Heart right ventricle (tissue), 16 donors: ENCODE data around the gene OSBPL5. TPM values are rescaled to one million over a fixed set of nuclear protein-coding genes. Genes with fewer than 3 reads are reported as not detected.

Experiments used
- ATAC-seq, 8 donors: fragments of 200-7000 bp; cut with Tn5 transposase; one replicate each; pipeline ENCODE4 v1.9.1; 2020; ENCODE audit warnings: mild to moderate bottlenecking in 8 of 8, moderate library complexity in 8 of 8, moderate number of reproducible peaks in 1 of 8
- DNase-seq, 2 donors: peaks; one replicate each; pipeline ENCODE4 v3.0.0-alpha.2; 2020
- H3K27ac ChIP-seq, 10 donors: fragments of 200-600 bp; sonication (generic) in 2 of 10; one replicate each; pipeline versions ENCODE4 v1.5.0 to v1.8.0; 2020 to 2022; ENCODE audit warnings: mild to moderate bottlenecking in 3 of 10
- H3K27me3 ChIP-seq, 7 donors: fragments of 200-600 bp; one replicate each; pipeline ENCODE4 v1.8.0; 2021 to 2022; ENCODE audit warnings: mild to moderate bottlenecking in 2 of 7
- H3K36me3 ChIP-seq, 9 donors: fragments of 200-600 bp; sonication (generic) in 1 of 9; one replicate each; pipeline versions ENCODE4 v1.5.0 to v1.8.0; 2020 to 2022; ENCODE audit warnings: mild to moderate bottlenecking in 2 of 9
- H3K4me1 ChIP-seq, 9 donors: fragments of 200-600 bp; sonication (generic) in 1 of 9; one replicate each; pipeline versions ENCODE4 v1.5.0 to v1.8.0; 2020 to 2022; ENCODE audit warnings: mild to moderate bottlenecking in 4 of 9
- H3K4me3 ChIP-seq, 10 donors: fragments of 200-600 bp; sonication (generic) in 2 of 10; one replicate each; pipeline versions ENCODE4 v1.5.0 to v1.8.0; 2020 to 2022; ENCODE audit warnings: mild to moderate bottlenecking in 7 of 10, moderate library complexity in 2 of 10
- H3K9me3 ChIP-seq, 11 donors: fragments of 200-600 bp in 10 of 11; sonication (generic) in 2 of 11; one replicate each; pipeline versions ENCODE4 v1.5.0 to v1.8.0; 2013 to 2022; ENCODE audit warnings: mild to moderate bottlenecking in 2 of 11, control low read depth in 1 of 11, moderate library complexity in 1 of 11
- CTCF ChIP-seq, 9 donors: fragments of 200-600 bp; sonication (generic) in 2 of 9; IDR thresholded peaks; one replicate each; pipeline versions ENCODE4 v1.5.0 to v1.8.0; 2021 to 2022; ENCODE audit warnings: antibody characterized with exemption in 9 of 9, mild to moderate bottlenecking in 5 of 9, moderate library complexity in 1 of 9
- WGBS, 2 donors: extraction: QIAGEN DNeasy Blood & Tissue Kit; methylation state at CpG; one replicate each; pipeline ENCODE4 v1.1.7; 2013; ENCODE audit warnings: inconsistent platforms in 1 of 2; 5-methylcytosine and 5-hydroxymethylcytosine counted together
- intact Hi-C, 10 donors: fragments of 100-400 bp; cut with DNase I; formaldehyde crosslinking; loops; one replicate each; pipeline versions ENCODE4 v1.11.1 to v1.14.2; 2022
- polyA plus RNA-seq, 2 donors: library from polyadenylated mRNA; stranded (reverse); fragments of 200-250 nt; gene quantifications; one replicate each; pipeline ENCODE4 v1.2.3, GENCODE V29; 2013
- total RNA-seq, 10 donors: library from RNA; stranded (reverse); fragmentation: NEBNext Ultra II Directional in 3 of 10; extraction: Animal tissue kit (Norgen Biotek cat#: 25700) in 3 of 10; gene quantifications; one replicate each; pipeline versions ENCODE4 v1.2.1 to v1.2.4, GENCODE V29; 2021 to 2023
- donor health status: Arrhythmogenic right ventricular cardiomyopathy.
- donor health status: ischemic (EF 13 %, LVEDD 7.1; RV severe dilation, severe dysfunction).
- donor health status: healthy with polysubstance abuse.
- donor health status: DM: no; HTN: yes; CAD: no.
- donor health status: DM: no; HTN: no; CAD: no.
- donor health status: ischemic (EF 25% LVEDD 6.9; RV normal size, moderate dysfunction).
- donor health status: ischemic (EF 25% LVEDD 5.7; RV mildly dilated, moderate dysfunction).
- donor health status: healthy.
- donor health status: DM: yes; HTN: yes; CAD: no.
- donor health status: Ischemic cardiomyopathy.
- donor health status: ischemic (EF 35%, LVEDD 5.7; RV mildly dilated, moderate dysfunction).
- donor health status: nonischemic (EF 11% LVEDD 7.7; RV severe dilation, severe dysfunction).
- donor health status: DM: yes; HTN: yes; CAD: no.
- donor health status: PGD.
- donor health status: ischemic (EF 29% LVEDD 5.4; RV normal size, mild dysfunction).
- donor health status: nonischemic (EF 23%, LVEDD 6.1; RV moderate dilation, normal function).

The OSBPL5 gene
- total and polyA plus RNA-seq, 12 donors: 10.4 to 18.7 (median 15.5) TPM

DNA sequence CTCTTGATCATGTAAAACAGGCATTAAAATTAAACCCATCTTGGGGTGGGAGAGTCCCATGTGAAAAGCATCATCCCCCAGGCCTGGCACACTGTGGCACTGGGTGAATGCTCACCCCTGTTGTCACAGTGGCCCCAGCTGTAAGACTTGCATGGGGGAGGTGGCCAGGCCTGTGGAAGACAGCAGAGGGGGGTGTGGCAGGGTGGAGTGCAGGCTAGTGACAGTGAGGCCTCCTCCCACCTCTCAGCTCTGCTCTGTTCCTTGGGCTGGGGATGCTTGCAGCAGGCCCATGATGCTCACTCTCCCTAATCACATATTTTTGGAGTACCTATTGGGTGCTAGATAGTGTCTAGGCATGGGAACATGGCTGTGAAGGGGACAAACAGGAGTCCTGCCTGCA lies 10.1 kb upstream of the OSBPL5 start:
- intact Hi-C loops: no loop called here
- H3K4me1 ChIP-seq: peaks cover 0 to 3% (median 2%) of the 10 kb centered on the region in 9 donors
- no peak overlapping the region for H3K27ac ChIP-seq
- H3K27me3 ChIP-seq: peaks cover 0 to 4% (median 0%) of the 10 kb centered on the region in 7 donors
- H3K36me3 ChIP-seq: no peaks in the 10 kb centered on the region
- no peak for TF ChIP-seq CTCF (IDR thresholded peaks at IDR 0.05)
- ATAC-seq: no peak
- H3K4me3 ChIP-seq: no peak overlapping the region
- H3K9me3 ChIP-seq: peaks cover 0 to 17% (median 13%) of the 10 kb centered on the region in 11 donors
- no peak for DNase-seq

DNA sequence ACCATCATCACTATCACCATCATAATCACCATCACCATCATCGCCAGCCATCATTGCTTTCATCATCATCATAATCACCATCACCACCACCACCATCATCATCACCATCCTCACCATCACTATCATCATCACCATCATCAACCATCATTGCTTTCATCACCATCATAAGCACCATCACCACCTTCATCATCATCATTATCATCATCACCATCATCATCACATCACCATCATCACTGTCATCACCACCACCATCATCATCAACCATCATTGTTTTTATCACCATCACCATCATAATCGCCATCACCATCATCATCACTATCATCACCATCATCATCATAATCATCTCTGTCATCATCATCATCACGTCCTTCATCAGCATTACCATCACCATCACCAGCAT lies 9.3 kb upstream of the OSBPL5 start:
- Histone ChIP-seq H3K27me3 (peaks cover 0 to 9% (median 0%) of the 10 kb centered on the region in 7 donors), H3K4me1 (peaks cover 0 to 11% (median 10%) of the 10 kb centered on the region in 9 donors), H3K9me3 (peaks cover 0 to 17% (median 13%) of the 10 kb centered on the region in 11 donors), H3K27ac (no peak overlapping the region), H3K36me3 (no peaks in the 10 kb centered on the region), H3K4me3 (no peak overlapping the region)
- WGBS, 2 donors: 94 to 96% methylated on average over 3 of the region's 3 CpGs
- no peak for DNase-seq
- TF ChIP-seq CTCF (IDR thresholded peaks at IDR 0.05): no peak
- no peak for ATAC-seq
- intact Hi-C loops: no loop called here

GRCh38 chr11:3173795-3174194 lies 8.7 kb upstream of the OSBPL5 start:
- no peak for DNase-seq

DNA sequence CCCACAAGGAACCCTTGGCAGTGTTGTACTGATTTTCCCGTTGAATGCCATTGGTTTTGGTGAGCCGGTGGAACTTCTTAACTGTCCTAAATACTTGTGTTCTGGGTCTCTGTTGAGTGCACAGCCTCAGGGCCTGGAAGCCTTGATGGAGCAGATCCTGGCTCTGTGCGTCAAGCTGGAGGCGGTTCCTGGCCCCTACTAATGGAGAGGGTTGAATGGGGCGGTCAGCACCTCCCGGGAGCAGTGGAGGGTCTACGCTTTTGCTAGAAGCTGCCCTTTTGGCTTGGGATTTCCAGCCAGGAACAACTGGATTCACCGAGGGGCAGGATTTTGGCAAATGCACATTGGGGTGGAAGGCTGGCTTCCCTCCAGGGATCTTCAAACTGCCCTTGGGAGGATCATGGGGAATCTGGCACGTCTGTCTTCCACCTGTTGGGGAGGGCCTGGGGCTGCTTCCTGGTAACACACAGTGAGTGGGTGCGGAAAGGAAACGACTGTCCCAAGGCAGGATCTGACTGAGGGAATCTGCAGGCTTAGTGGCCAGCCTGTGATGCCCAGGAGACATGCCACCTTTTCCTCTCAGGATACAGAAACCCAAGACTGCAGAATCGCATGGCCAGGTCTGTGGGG lies 6.9 kb upstream of the OSBPL5 start:
- intact Hi-C loops: no loop called here
- DNase-seq (no peak), ATAC-seq (no peak)
- Histone ChIP-seq H3K36me3 (no peaks in the 10 kb centered on the region), H3K4me3 (no peak overlapping the region), H3K27me3 (peaks cover 0 to 29% (median 0%) of the 10 kb centered on the region in 7 donors), H3K9me3 (peaks cover 0 to 14% (median 9%) of the 10 kb centered on the region in 11 donors), H3K4me1 (peaks cover 4 to 18% (median 16%) of the 10 kb centered on the region in 9 donors), H3K27ac (no peak overlapping the region)
- WGBS, 2 donors: 70 to 78% methylated on average over 12 of the region's 12 CpGs
- no peak for TF ChIP-seq CTCF (IDR thresholded peaks at IDR 0.05)

More at GRCh38 chr11:3173795-3174194, 8.7 kb upstream of the OSBPL5 start:
- Histone ChIP-seq H3K36me3 (no peaks in the 10 kb centered on the region), H3K27ac (no peak overlapping the region), H3K4me1 (peaks cover 4 to 17% (median 16%) of the 10 kb centered on the region in 9 donors), H3K9me3 (peaks cover 0 to 17% (median 13%) of the 10 kb centered on the region in 11 donors), H3K27me3 (peaks cover 0 to 15% (median 0%) of the 10 kb centered on the region in 7 donors), H3K4me3 (no peak overlapping the region)
- no peak for ATAC-seq
- 97% methylated on average over 2 of the region's 2 CpGs for WGBS, 2 donors
- no peak for TF ChIP-seq CTCF (IDR thresholded peaks at IDR 0.05)
- intact Hi-C loops: no loop called here
